ENCODE measurements around the gene TENT4B. TPM values are rescaled to one million over a fixed set of nuclear protein-coding genes. Genes with fewer than 3 reads are reported as not detected.
"Not testable (repeated sequence)": the region's sequence is repeated elsewhere in the genome, so short reads cannot be mapped to it uniquely, and the experiment has no call there.

TENT4B gene
- total and polyA plus RNA-seq, 4 donors, result 4.5 to 13.9 (median 9.8) TPM

GRCh38 chr16:50126183-50126582, 26.9 kb upstream of the TENT4B start:
- intact Hi-C loops (cut with DNase I), result no loop called here
- Histone ChIP-seq H3K27ac (ENCODE audit: low read depth in 1 of 2, low read length in 2 of 2) (no peak overlapping the region), H3K27me3 (ENCODE audit: control insufficient read depth in 1 of 2, insufficient read depth in 2 of 2, low read length in 1 of 2) (no peaks in the 10 kb centered on the region), H3K4me1 (ENCODE audit: control insufficient read depth in 1 of 2, insufficient read depth in 2 of 2, low read length in 2 of 2) (no peaks in the 10 kb centered on the region), H3K9me3 (ENCODE audit: control insufficient read depth, low read length) (peaks cover 2% of the 10 kb centered on the region), H3K36me3 (ENCODE audit: control insufficient read depth in 1 of 2, insufficient read depth in 2 of 2, low read length in 1 of 2) (no peaks in the 10 kb centered on the region), H3K4me3 (ENCODE audit: low read length in 2 of 2) (no peak overlapping the region)
- ATAC-seq (ENCODE audit: low FRiP score), result no peak
- no peak for DNase-seq
- WGBS, 2 donors, result 93 to 97% methylated on average over 4 of the region's 4 CpGs

GRCh38 chr16:50132571-50132970, 20.5 kb upstream of the TENT4B start:
- DNase-seq; H3K4me3 ChIP-seq (ENCODE audit: low read length in 2 of 2); ATAC-seq (ENCODE audit: low FRiP score); intact Hi-C loops (cut with DNase I); H3K36me3 ChIP-seq (ENCODE audit: control insufficient read depth in 1 of 2, insufficient read depth in 2 of 2, low read length in 1 of 2); H3K9me3 ChIP-seq (ENCODE audit: control insufficient read depth, low read length); H3K27ac ChIP-seq (ENCODE audit: low read depth in 1 of 2, low read length in 2 of 2); H3K27me3 ChIP-seq (ENCODE audit: control insufficient read depth in 1 of 2, insufficient read depth in 2 of 2, low read length in 1 of 2); H3K4me1 ChIP-seq (ENCODE audit: control insufficient read depth in 1 of 2, insufficient read depth in 2 of 2, low read length in 2 of 2): not testable (repeated sequence)
- WGBS, 2 donors, result 91 to 95% methylated on average over 7 of the region's 7 CpGs

GRCh38 chr16:50133214-50133613, 19.9 kb upstream of the TENT4B start:
- no peaks in the 10 kb centered on the region for H3K36me3 ChIP-seq (ENCODE audit: control insufficient read depth in 1 of 2, insufficient read depth in 2 of 2, low read length in 1 of 2)
- intact Hi-C loops (cut with DNase I), result no loop called here
- H3K27ac ChIP-seq (ENCODE audit: low read depth in 1 of 2, low read length in 2 of 2), result no peak overlapping the region
- ATAC-seq (ENCODE audit: low FRiP score) (no peak), DNase-seq (no peak)
- 57 to 60% methylated on average over 2 of the region's 2 CpGs for WGBS, 2 donors
- no peak overlapping the region for H3K4me3 ChIP-seq (ENCODE audit: low read length in 2 of 2)
- no peaks in the 10 kb centered on the region for H3K9me3 ChIP-seq (ENCODE audit: control insufficient read depth, low read length)
- no peaks in the 10 kb centered on the region for H3K4me1 ChIP-seq (ENCODE audit: control insufficient read depth in 1 of 2, insufficient read depth in 2 of 2, low read length in 2 of 2)
- H3K27me3 ChIP-seq (ENCODE audit: control insufficient read depth in 1 of 2, insufficient read depth in 2 of 2, low read length in 1 of 2), result no peaks in the 10 kb centered on the region

- Histone ChIP-seq H3K27ac (ENCODE audit: low read depth in 1 of 2, low read length in 2 of 2) (no peak overlapping the region), H3K36me3 (ENCODE audit: control insufficient read depth in 1 of 2, insufficient read depth in 2 of 2, low read length in 1 of 2) (no peaks in the 10 kb centered on the region), H3K9me3 (ENCODE audit: control insufficient read depth, low read length) (no peaks in the 10 kb centered on the region), H3K4me1 (ENCODE audit: control insufficient read depth in 1 of 2, insufficient read depth in 2 of 2, low read length in 2 of 2) (no peaks in the 10 kb centered on the region), H3K27me3 (ENCODE audit: control insufficient read depth in 1 of 2, insufficient read depth in 2 of 2, low read length in 1 of 2) (no peaks in the 10 kb centered on the region), H3K4me3 (ENCODE audit: low read length in 2 of 2) (no peak overlapping the region)
- DNase-seq (no peak), ATAC-seq (ENCODE audit: low FRiP score) (no peak)
- intact Hi-C loops (cut with DNase I), result no loop called here
Observed at GRCh38 chr16:50136399-50136798, 16.7 kb upstream of the TENT4B start.

GRCh38 chr16:50137268-50137667, 15.8 kb upstream of the TENT4B start:
- Histone ChIP-seq H3K4me1 (ENCODE audit: control insufficient read depth in 1 of 2, insufficient read depth in 2 of 2, low read length in 2 of 2) (no peaks in the 10 kb centered on the region), H3K4me3 (ENCODE audit: low read length in 2 of 2) (no peak overlapping the region), H3K9me3 (ENCODE audit: control insufficient read depth, low read length) (no peaks in the 10 kb centered on the region), H3K27me3 (ENCODE audit: control insufficient read depth in 1 of 2, insufficient read depth in 2 of 2, low read length in 1 of 2) (no peaks in the 10 kb centered on the region), H3K27ac (ENCODE audit: low read depth in 1 of 2, low read length in 2 of 2) (no peak overlapping the region), H3K36me3 (ENCODE audit: control insufficient read depth in 1 of 2, insufficient read depth in 2 of 2, low read length in 1 of 2) (no peaks in the 10 kb centered on the region)
- DNase-seq, result no peak
- intact Hi-C loops (cut with DNase I), result no loop called here
- ATAC-seq (ENCODE audit: low FRiP score), result no peak
- WGBS, 2 donors, result 94 to 97% methylated on average over 3 of the region's 3 CpGs

GRCh38 chr16:50139580-50139979, 13.5 kb upstream of the TENT4B start:
- no peaks in the 10 kb centered on the region for H3K36me3 ChIP-seq (ENCODE audit: control insufficient read depth in 1 of 2, insufficient read depth in 2 of 2, low read length in 1 of 2)
- H3K27ac ChIP-seq (ENCODE audit: low read depth in 1 of 2, low read length in 2 of 2), result no peak overlapping the region
- H3K9me3 ChIP-seq (ENCODE audit: control insufficient read depth, low read length), result no peaks in the 10 kb centered on the region
- H3K4me3 ChIP-seq (ENCODE audit: low read length in 2 of 2), result no peak overlapping the region
- 94 to 97% methylated on average over 1 of the region's 1 CpG for WGBS, 2 donors
- no peak for DNase-seq
- no peaks in the 10 kb centered on the region for H3K27me3 ChIP-seq (ENCODE audit: control insufficient read depth in 1 of 2, insufficient read depth in 2 of 2, low read length in 1 of 2)
- ATAC-seq (ENCODE audit: low FRiP score), result no peak
- intact Hi-C loops (cut with DNase I), result no loop called here
- no peaks in the 10 kb centered on the region for H3K4me1 ChIP-seq (ENCODE audit: control insufficient read depth in 1 of 2, insufficient read depth in 2 of 2, low read length in 2 of 2)

GRCh38 chr16:50144211-50144610, 8.9 kb upstream of the TENT4B start:
- intact Hi-C loops (cut with DNase I), result no loop called here
- WGBS, 2 donors, result 58 to 66% methylated on average over 2 of the region's 2 CpGs
- no peak for ATAC-seq (ENCODE audit: low FRiP score)
- DNase-seq, result no peak
- no peaks in the 10 kb centered on the region for H3K9me3 ChIP-seq (ENCODE audit: control insufficient read depth, low read length)
- no peak overlapping the region for H3K27ac ChIP-seq (ENCODE audit: low read depth in 1 of 2, low read length in 2 of 2)
- no peak overlapping the region for H3K4me3 ChIP-seq (ENCODE audit: low read length in 2 of 2)
- no peaks in the 10 kb centered on the region for H3K27me3 ChIP-seq (ENCODE audit: control insufficient read depth in 1 of 2, insufficient read depth in 2 of 2, low read length in 1 of 2)
- no peaks in the 10 kb centered on the region for H3K4me1 ChIP-seq (ENCODE audit: control insufficient read depth in 1 of 2, insufficient read depth in 2 of 2, low read length in 2 of 2)
- no peaks in the 10 kb centered on the region for H3K36me3 ChIP-seq (ENCODE audit: control insufficient read depth in 1 of 2, insufficient read depth in 2 of 2, low read length in 1 of 2)

- DNase-seq, result no peak
- ATAC-seq (ENCODE audit: low FRiP score), result no peak
- no peak overlapping the region for H3K4me3 ChIP-seq (ENCODE audit: low read length in 2 of 2)
- H3K4me1 ChIP-seq (ENCODE audit: control insufficient read depth in 1 of 2, insufficient read depth in 2 of 2, low read length in 2 of 2), result no peaks in the 10 kb centered on the region
- intact Hi-C loops (cut with DNase I), result no loop called here
- no peak overlapping the region for H3K27ac ChIP-seq (ENCODE audit: low read depth in 1 of 2, low read length in 2 of 2)
- no peaks in the 10 kb centered on the region for H3K9me3 ChIP-seq (ENCODE audit: control insufficient read depth, low read length)
- no peaks in the 10 kb centered on the region for H3K27me3 ChIP-seq (ENCODE audit: control insufficient read depth in 1 of 2, insufficient read depth in 2 of 2, low read length in 1 of 2)
- 93 to 94% methylated on average over 9 of the region's 9 CpGs for WGBS, 2 donors
- no peaks in the 10 kb centered on the region for H3K36me3 ChIP-seq (ENCODE audit: control insufficient read depth in 1 of 2, insufficient read depth in 2 of 2, low read length in 1 of 2)
Observed at GRCh38 chr16:50146479-50147435, 6.3 kb upstream of the TENT4B start.

GRCh38 chr16:50151322-50151721, 1.8 kb upstream of the TENT4B start:
- intact Hi-C loops (cut with DNase I), result loop anchor here (5.0 to 10.0 kb wide), 4 partner anchors 84 to 513 kb away; partner anchors contain the start of genes BRD7 (in 2 of the 2) and HEATR3 (in 2 of the 2)
- Histone ChIP-seq H3K36me3 (ENCODE audit: control insufficient read depth in 1 of 2, insufficient read depth in 2 of 2, low read length in 1 of 2) (no peaks in the 10 kb centered on the region), H3K27ac (ENCODE audit: low read depth in 1 of 2, low read length in 2 of 2) (no peak overlapping the region), H3K27me3 (ENCODE audit: control insufficient read depth in 1 of 2, insufficient read depth in 2 of 2, low read length in 1 of 2) (no peaks in the 10 kb centered on the region), H3K4me1 (ENCODE audit: control insufficient read depth in 1 of 2, insufficient read depth in 2 of 2, low read length in 2 of 2) (no peaks in the 10 kb centered on the region), H3K9me3 (ENCODE audit: control insufficient read depth, low read length) (no peaks in the 10 kb centered on the region), H3K4me3 (ENCODE audit: low read length in 2 of 2) (no peak overlapping the region)
- DNase-seq, result no peak
- no peak for ATAC-seq (ENCODE audit: low FRiP score)
- WGBS, 2 donors, result 96% methylated on average over 5 of the region's 5 CpGs

All from aorta (tissue), 5 donors.